HepG2 (cell line): Measurements from ENCODE around the gene MIDN. TPM values are rescaled to one million over a fixed set of nuclear protein-coding genes. Genes with fewer than 3 reads are reported as not detected.

ENCODE experiments used
- ATAC-seq: fragments of 200-7000 bp; cut with Tn5 transposase; 3 replicates; pipeline ENCODE4 v1.9.1; 2020; ENCODE audit warnings: mild to moderate bottlenecking, moderate library complexity
- BruUV-seq: library from RNA; stranded (reverse); fragments of 400-500 nt; replicated peaks from 2 replicates; lab custom pipeline; 2021; lab: Mats Ljungman, UMichigan
- CTCF ChIA-PET: fragments of 300-600 bp; formaldehyde crosslinking; extraction: SDS; loops from one replicate; lab custom pipeline; 2021; ENCODE audit warnings: low total read pairs, inconsistent platforms, low intra/inter-chr PET ratio; lab: Yijun Ruan, JAX
- POLR2A ChIA-PET: fragments of 350-600 bp; sonication (Branson Sonifier 250); formaldehyde crosslinking; loops from one replicate; lab custom pipeline; 2020; ENCODE audit warnings: antibody characterized with exemption, inconsistent platforms; lab: Yijun Ruan, JAX
- DNase-seq: peaks from one replicate; pipeline ENCODE4 v3.0.0-alpha.2; 2015; ENCODE audit warnings: low spot score
- FAIRE-seq: peaks from 3 replicates; lab custom pipeline; 2011; peaks lifted over from hg19 to GRCh38; lab: Jason Lieb, UNC
- H2AFZ ChIP-seq: one replicate; pipeline ENCODE4 v1.6.1; 2011; ENCODE audit warnings: low read length, inconsistent platforms
- H3K27ac ChIP-seq: fragments of 300-600 bp; 3 replicates; pipeline ENCODE4 v1.8.0; 2011; ENCODE audit warnings: mixed run types, mild to moderate bottlenecking, mixed read lengths, low read length, inconsistent platforms; ENCODE audit not compliant: insufficient read depth; ENCODE audit errors: extremely low read length
- H3K27me3 ChIP-seq, 2 experiments: fragments of 200-600 bp in 1 of 2; 2 replicates in 1 of 2; 3 replicates in 1 of 2; pipeline versions ENCODE4 v1.6.0 to v1.8.0; 2011; ENCODE audit warnings: low read length in 2 of 2, mild to moderate bottlenecking in 2 of 2, moderate library complexity in 2 of 2, inconsistent platforms in 1 of 2; ENCODE audit not compliant: insufficient read depth in 2 of 2, control insufficient read depth in 1 of 2
- H3K36me3 ChIP-seq, 2 experiments: fragments of 200-600 bp in 1 of 2; replicated peaks in 1 of 2; 2 replicates in 1 of 2; 3 replicates in 1 of 2; pipeline versions ENCODE4 v1.5.1 to v1.8.0; 2011; ENCODE audit warnings: low read length in 2 of 2, inconsistent platforms in 1 of 2; ENCODE audit not compliant: insufficient read depth in 2 of 2, control insufficient read depth in 1 of 2
- H3K4me1 ChIP-seq: 2 replicates; pipeline ENCODE4 v1.5.1; 2012; ENCODE audit warnings: low read length, inconsistent platforms; ENCODE audit not compliant: insufficient read depth
- H3K4me2 ChIP-seq: 2 replicates; pipeline ENCODE4 v1.6.0; 2011; ENCODE audit warnings: low read depth, low read length, inconsistent platforms
- H3K4me3 ChIP-seq, 3 experiments: fragments of 200-600 bp in 1 of 3; sonication (generic), shearing (Covaris generic) in 1 of 3; replicated peaks in 1 of 3; 2 replicates each; pipeline ENCODE4 v1.5.1; 2011 to 2016; ENCODE audit warnings: low read length in 3 of 3, inconsistent platforms in 2 of 3, low read depth in 2 of 3, mild to moderate bottlenecking in 2 of 3, control low read depth in 1 of 3, mixed read lengths in 1 of 3; ENCODE audit not compliant: insufficient read depth in 1 of 3
- H3K79me2 ChIP-seq: one replicate; pipeline ENCODE4 v1.6.1; 2011; ENCODE audit warnings: low read length, inconsistent platforms; ENCODE audit not compliant: insufficient read depth
- H3K9ac ChIP-seq: 2 replicates; pipeline ENCODE4 v1.6.0; 2011; ENCODE audit warnings: mild to moderate bottlenecking, low read depth, low read length, inconsistent platforms; ENCODE audit not compliant: insufficient read depth
- H3K9me3 ChIP-seq: 2 replicates; pipeline ENCODE4 v1.5.1; 2012; ENCODE audit warnings: mild to moderate bottlenecking, low read length
- H4K20me1 ChIP-seq: 2 replicates; pipeline ENCODE4 v1.6.0; 2011; ENCODE audit warnings: inconsistent platforms, mild to moderate bottlenecking, low read length, moderate library complexity; ENCODE audit not compliant: insufficient read depth
- CSRNP1 ChIP-seq: sonication (generic); formaldehyde crosslinking; IDR thresholded peaks from 2 replicates; pipeline ENCODE4 v1.8.1; 2023; ENCODE audit warnings: mild to moderate bottlenecking, missing genetic modification reagents
- GPBP1L1 ChIP-seq: sonication (generic); formaldehyde crosslinking; IDR thresholded peaks from 2 replicates; pipeline ENCODE4 v1.5.0; 2020; ENCODE audit warnings: mild to moderate bottlenecking, missing genetic modification reagents
- MED13 ChIP-seq: sonication (generic); formaldehyde crosslinking; IDR thresholded peaks from 2 replicates; pipeline ENCODE4 v1.5.0; 2020; ENCODE audit warnings: missing genetic modification reagents
- MIXL1 ChIP-seq: IDR thresholded peaks from 2 replicates; pipeline ENCODE4 v1.6.1; 2016
- NFYB ChIP-seq: sonication (generic); formaldehyde crosslinking; IDR thresholded peaks from 2 replicates; pipeline ENCODE4 v1.4.0; 2020; ENCODE audit warnings: missing genetic modification reagents
- SMAD9 ChIP-seq: sonication (generic); formaldehyde crosslinking; IDR thresholded peaks from 2 replicates; pipeline ENCODE4 v1.5.1; 2020; ENCODE audit warnings: mild to moderate bottlenecking, missing genetic modification reagents
- TEAD3 ChIP-seq: optimal IDR thresholded peaks from 2 replicates; pipeline ENCODE3; 2016; ENCODE audit warnings: borderline replicate concordance
- ZNF292 ChIP-seq: sonication (generic); formaldehyde crosslinking; IDR thresholded peaks from 2 replicates; pipeline ENCODE4 v1.8.1; 2022; ENCODE audit warnings: mild to moderate bottlenecking, low read depth, missing genetic modification reagents, borderline replicate concordance
- ZNF30 ChIP-seq: sonication (generic); formaldehyde crosslinking; IDR thresholded peaks from 2 replicates; pipeline ENCODE4 v1.5.0; 2020; ENCODE audit warnings: mild to moderate bottlenecking, missing genetic modification reagents
- WGBS: methylation state at CpG from one replicate; pipeline ENCODE4 v1.1.6; 2017; ENCODE audit warnings: low lambda C conversion rate; 5-methylcytosine and 5-hydroxymethylcytosine counted together
- in situ Hi-C: cut with HindIII; loops from 2 replicates; pipeline ENCODE4 v1.10.0; 2017; ENCODE audit warnings: low pct_unique_long_range_greater_than_20kb; ENCODE audit not compliant: extremely low pct_ligation_motif_present
- intact Hi-C: fragments of 100-400 bp; cut with micrococcal nuclease; formaldehyde crosslinking; loops from one replicate; pipeline ENCODE4 v1.10.0; 2022; ENCODE audit not compliant: unreplicated experiment
- polyA plus RNA-seq, 8 experiments: library from polyadenylated mRNA; depleted of rRNA in 3 of 8; stranded (reverse) in 7 of 8; unstranded in 1 of 8; fragments of >200 nt; fragmentation: Illumina TruSeq in 4 of 8; extraction: Trizol in 4 of 8; gene quantifications; 2 replicates each; pipeline versions ENCODE4 v1.2.1 to v1.2.3, GENCODE V29; 2011 to 2016; ENCODE audit warnings: low read depth in 4 of 8, missing spikeins in 1 of 8, mixed read lengths in 1 of 8; ENCODE audit not compliant: insufficient read depth in 1 of 8
- total RNA-seq, 5 experiments: library from RNA; depleted of rRNA; stranded (reverse); fragments of >200 nt; fragmentation: Illumina TruSeq; extraction: Trizol; gene quantifications; 2 replicates each; pipeline ENCODE4 v1.2.3, GENCODE V29; 2016; ENCODE audit warnings: low read depth in 1 of 5
- TF ChIP-seq, protein P1 (sequence below): sonication (generic); formaldehyde crosslinking; IDR thresholded peaks from 2 replicates; pipeline ENCODE4 v1.5.1; 2020; ENCODE audit warnings: mild to moderate bottlenecking, missing genetic modification reagents, borderline replicate concordance

MIDN gene
- total and polyA plus RNA-seq, 2 of the 13 experiments (the other 11 are each of a cell fraction or from before 2014, with no cell fraction given), result 8.4 to 18.0 TPM

DNA sequence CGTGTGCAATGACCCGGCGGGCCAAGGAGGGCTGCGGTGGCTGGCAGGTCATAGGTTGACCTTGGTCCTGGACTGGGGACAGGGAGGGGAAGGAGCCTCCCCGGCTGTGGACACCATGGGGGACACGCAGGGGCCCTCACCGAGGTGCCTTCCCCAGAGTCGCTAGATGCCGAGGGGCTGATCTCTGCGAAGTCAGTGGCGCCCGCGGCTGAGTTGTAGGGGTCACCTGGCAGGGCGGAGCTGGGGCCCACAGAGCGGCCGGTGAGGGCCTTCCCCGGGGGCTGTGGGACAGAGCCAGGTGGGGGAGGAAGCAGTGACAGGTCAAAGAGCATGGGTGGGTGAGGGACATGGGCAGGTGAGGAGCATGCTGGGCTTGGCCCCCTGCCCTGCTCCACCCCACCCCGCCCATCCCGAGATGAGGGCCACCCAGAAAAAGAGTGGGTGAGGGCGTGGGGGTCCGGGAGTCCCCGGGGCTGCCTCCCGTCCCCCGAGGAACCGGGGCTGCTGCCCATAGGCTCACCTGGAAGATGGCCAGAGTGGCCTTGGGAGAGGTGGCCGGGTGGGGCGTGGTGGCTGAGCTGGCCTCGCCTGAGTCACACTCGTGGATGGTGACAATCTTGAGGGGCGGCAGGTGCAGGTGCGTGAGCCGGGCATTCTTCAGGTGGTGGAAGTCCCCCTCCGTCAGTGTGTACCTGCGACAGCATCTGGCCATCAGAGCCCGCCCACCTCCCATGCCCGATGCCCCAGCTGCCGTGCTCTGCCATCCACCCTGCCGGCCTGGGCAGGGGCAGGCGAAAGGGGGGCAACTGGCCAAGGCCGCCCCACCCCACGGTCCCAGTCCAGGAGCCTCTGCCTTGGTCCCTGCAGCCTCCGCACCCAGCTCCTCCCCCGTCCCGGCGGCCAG lies 14.1 kb upstream of the MIDN start:
- no peak for DNase-seq
- POLR2A ChIA-PET, result no interaction called here
- Histone ChIP-seq H3K9me3 (no peaks in the 10 kb centered on the region), H2AFZ (no peak overlapping the region), H3K4me1 (peaks cover 37% of the 10 kb centered on the region), H4K20me1 (no peaks in the 10 kb centered on the region), H3K27me3 (no peaks in the 10 kb centered on the region), H3K79me2 (no peaks in the 10 kb centered on the region), H3K36me3 (peaks cover 0 to 3% of the 10 kb centered on the region in 2 experiments; a peak in 1 of 5 replicates), H3K9ac (no peak overlapping the region), H3K4me3 (no peak overlapping the region), H3K4me2 (no peak overlapping the region), H3K27ac (no peak overlapping the region)
- BruUV-seq, result no TSS peak
- CTCF ChIA-PET, result no interaction called here
- in situ Hi-C loops (no loop called here), intact Hi-C loops (no loop called here)
- 98% methylated on average over 24 of the region's 45 CpGs for WGBS
- FAIRE-seq, result no peak
- ATAC-seq, result no peak
- TF ChIP-seq MED13 (CRISPR knock-in tag) (no peak), ZNF292 (CRISPR knock-in tag) (no peak), NFYB (CRISPR knock-in tag) (no peak), TEAD3 (CRISPR knock-in tag) (no peak), MIXL1 (CRISPR knock-in tag) (no peak), SMAD9 (no peak), GPBP1L1 (no peak), ZNF30 (CRISPR knock-in tag) (no peak), CSRNP1 (CRISPR knock-in tag) (no peak)
- TF ChIP-seq, protein P1, sequence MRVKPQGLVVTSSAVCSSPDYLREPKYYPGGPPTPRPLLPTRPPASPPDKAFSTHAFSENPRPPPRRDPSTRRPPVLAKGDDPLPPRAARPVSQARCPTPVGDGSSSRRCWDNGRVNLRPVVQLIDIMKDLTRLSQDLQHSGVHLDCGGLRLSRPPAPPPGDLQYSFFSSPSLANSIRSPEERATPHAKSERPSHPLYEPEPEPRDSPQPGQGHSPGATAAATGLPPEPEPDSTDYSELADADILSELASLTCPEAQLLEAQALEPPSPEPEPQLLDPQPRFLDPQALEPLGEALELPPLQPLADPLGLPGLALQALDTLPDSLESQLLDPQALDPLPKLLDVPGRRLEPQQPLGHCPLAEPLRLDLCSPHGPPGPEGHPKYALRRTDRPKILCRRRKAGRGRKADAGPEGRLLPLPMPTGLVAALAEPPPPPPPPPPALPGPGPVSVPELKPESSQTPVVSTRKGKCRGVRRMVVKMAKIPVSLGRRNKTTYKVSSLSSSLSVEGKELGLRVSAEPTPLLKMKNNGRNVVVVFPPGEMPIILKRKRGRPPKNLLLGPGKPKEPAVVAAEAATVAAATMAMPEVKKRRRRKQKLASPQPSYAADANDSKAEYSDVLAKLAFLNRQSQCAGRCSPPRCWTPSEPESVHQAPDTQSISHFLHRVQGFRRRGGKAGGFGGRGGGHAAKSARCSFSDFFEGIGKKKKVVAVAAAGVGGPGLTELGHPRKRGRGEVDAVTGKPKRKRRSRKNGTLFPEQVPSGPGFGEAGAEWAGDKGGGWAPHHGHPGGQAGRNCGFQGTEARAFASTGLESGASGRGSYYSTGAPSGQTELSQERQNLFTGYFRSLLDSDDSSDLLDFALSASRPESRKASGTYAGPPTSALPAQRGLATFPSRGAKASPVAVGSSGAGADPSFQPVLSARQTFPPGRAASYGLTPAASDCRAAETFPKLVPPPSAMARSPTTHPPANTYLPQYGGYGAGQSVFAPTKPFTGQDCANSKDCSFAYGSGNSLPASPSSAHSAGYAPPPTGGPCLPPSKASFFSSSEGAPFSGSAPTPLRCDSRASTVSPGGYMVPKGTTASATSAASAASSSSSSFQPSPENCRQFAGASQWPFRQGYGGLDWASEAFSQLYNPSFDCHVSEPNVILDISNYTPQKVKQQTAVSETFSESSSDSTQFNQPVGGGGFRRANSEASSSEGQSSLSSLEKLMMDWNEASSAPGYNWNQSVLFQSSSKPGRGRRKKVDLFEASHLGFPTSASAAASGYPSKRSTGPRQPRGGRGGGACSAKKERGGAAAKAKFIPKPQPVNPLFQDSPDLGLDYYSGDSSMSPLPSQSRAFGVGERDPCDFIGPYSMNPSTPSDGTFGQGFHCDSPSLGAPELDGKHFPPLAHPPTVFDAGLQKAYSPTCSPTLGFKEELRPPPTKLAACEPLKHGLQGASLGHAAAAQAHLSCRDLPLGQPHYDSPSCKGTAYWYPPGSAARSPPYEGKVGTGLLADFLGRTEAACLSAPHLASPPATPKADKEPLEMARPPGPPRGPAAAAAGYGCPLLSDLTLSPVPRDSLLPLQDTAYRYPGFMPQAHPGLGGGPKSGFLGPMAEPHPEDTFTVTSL (CRISPR knock-in tag), result no peak
